Mucosa of descending colon (tissue), 3 donors: ENCODE measurements around the gene LILRB3. TPM values are rescaled to one million over a fixed set of nuclear protein-coding genes. Genes with fewer than 3 reads are reported as not detected.
A peak's percentile ranks its signal among the peaks of the same experiment; 100 is the strongest.
"Not testable (repeated sequence)": the region's sequence is repeated elsewhere in the genome, so short reads cannot be mapped to it uniquely, and the experiment has no call there.

Source experiments
- ATAC-seq: fragments of 200-7000 bp; cut with Tn5 transposase; one replicate; pipeline ENCODE4 v1.9.1; 2020; ENCODE audit warnings: mild to moderate bottlenecking, moderate library complexity
- DNase-seq, 3 donors: peaks; one replicate each; pipeline ENCODE4 v3.0.0-alpha.2; 2020
- H3K36me3 ChIP-seq: fragments of 200-600 bp; one replicate; pipeline ENCODE4 v1.8.0; 2021; ENCODE audit warnings: low read depth, mild to moderate bottlenecking
- H3K4me1 ChIP-seq: fragments of 200-600 bp; one replicate; pipeline ENCODE4 v1.8.0; 2021; ENCODE audit warnings: low read depth, mild to moderate bottlenecking
- H3K4me3 ChIP-seq: fragments of 200-600 bp; one replicate; pipeline ENCODE4 v1.8.0; 2021; ENCODE audit warnings: mild to moderate bottlenecking
- H3K9me3 ChIP-seq: fragments of 200-600 bp; one replicate; pipeline ENCODE4 v1.8.0; 2021; ENCODE audit warnings: mild to moderate bottlenecking
- intact Hi-C, 2 donors: fragments of 100-400 bp; cut with DNase I in 1 of 2; cut with micrococcal nuclease in 1 of 2; formaldehyde crosslinking; loops; one replicate each; pipeline versions ENCODE4 v1.11.0 to v1.11.1; 2022; cut with DNase I, micrococcal nuclease
- total RNA-seq, 3 donors: library from RNA; stranded (reverse); fragmentation: NEBNext Ultra II Directional in 2 of 3; extraction: Animal tissue kit (Norgen Biotek cat#: 25700) in 2 of 3; gene quantifications; one replicate each; pipeline versions ENCODE4 v1.2.1 to v1.2.4, GENCODE V29; 2021 to 2023
- TF ChIP-seq, protein P1 (sequence below): fragments of 200-600 bp; IDR thresholded peaks from one replicate; pipeline ENCODE4 v1.8.0; 2022; ENCODE audit warnings: antibody characterized with exemption, mild to moderate bottlenecking
- donor health status: DM: no; HTN: no; CAD: no; lungs with moderate emphysema.
- donor health status: DM: no; HTN: no; CAD: no.
- donor health status: DM: no; HTN: yes; CAD: no.

The LILRB3 gene
- total RNA-seq, 3 donors from 2014 or later: 0.67 to 7.7 (median 4.3) TPM

DNA sequence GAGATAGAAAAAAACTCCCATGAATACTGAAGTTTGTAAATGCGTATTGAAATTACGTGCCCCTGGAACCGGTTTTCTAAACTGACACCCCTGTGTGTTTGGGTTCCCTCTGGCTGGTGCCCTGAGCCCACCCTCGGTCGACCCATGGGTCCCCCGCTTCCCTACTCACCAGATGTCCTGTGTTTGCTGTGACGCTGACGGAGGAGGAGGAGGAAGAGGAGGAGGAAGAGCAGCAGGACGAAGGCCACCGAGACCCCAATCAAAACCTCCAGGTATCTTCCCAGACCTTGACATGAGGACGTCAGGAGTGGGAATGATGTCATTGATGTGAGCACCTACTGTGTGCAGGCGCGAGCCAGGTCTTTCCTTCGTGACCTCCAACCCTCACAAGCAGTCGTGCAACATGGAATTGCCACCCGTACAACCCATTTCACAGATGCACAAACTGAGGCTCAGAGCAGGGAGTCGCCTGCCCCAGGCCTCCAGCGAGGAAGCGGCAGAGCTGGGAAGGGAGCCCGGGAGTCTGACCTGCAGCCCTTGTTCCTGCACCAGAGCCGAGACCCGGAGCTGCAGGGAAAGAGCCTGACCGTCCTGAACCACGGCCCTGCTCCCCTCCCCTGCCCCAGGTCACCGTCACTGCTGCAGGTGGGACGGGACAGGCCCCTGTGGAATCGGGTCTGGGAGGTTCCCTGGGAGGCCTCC, 3.7 kb downstream of the LILRB3 start:
- intact Hi-C loops: no loop called here
- H3K4me3 ChIP-seq: no peak overlapping the region

DNA sequence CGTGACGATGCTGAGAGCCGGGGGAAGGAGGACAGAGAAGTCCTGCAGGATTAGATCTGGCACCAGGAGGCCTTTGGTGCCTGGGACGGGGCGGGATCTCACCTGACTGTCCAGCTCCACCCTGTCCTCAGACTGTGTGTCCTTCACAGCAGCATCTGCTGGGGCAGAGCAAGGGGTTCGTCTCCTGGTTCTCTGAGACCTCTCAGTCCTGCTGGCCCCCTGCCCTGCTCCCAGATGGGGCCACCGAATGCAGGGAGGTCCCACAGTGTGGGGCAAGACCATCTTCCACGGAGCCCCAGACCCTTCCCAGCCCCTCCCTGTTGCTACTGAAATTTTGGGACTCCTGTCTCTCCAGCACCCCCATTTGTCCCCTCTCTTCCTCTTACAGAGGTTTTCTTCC, 4.5 kb downstream of the LILRB3 start:
- ATAC-seq: no peak
- Histone ChIP-seq H3K9me3 (no peaks in the 10 kb centered on the region), H3K36me3 (no peaks in the 10 kb centered on the region), H3K4me1 (no peaks in the 10 kb centered on the region), H3K4me3 (no peak overlapping the region)
- DNase-seq: no peak
- intact Hi-C loops: no loop called here
- TF ChIP-seq, protein P1, sequence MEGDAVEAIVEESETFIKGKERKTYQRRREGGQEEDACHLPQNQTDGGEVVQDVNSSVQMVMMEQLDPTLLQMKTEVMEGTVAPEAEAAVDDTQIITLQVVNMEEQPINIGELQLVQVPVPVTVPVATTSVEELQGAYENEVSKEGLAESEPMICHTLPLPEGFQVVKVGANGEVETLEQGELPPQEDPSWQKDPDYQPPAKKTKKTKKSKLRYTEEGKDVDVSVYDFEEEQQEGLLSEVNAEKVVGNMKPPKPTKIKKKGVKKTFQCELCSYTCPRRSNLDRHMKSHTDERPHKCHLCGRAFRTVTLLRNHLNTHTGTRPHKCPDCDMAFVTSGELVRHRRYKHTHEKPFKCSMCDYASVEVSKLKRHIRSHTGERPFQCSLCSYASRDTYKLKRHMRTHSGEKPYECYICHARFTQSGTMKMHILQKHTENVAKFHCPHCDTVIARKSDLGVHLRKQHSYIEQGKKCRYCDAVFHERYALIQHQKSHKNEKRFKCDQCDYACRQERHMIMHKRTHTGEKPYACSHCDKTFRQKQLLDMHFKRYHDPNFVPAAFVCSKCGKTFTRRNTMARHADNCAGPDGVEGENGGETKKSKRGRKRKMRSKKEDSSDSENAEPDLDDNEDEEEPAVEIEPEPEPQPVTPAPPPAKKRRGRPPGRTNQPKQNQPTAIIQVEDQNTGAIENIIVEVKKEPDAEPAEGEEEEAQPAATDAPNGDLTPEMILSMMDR: no peak

More for the DNA sequence above, 3.7 kb downstream of the LILRB3 start:
- TF ChIP-seq, protein P1: no peak
- no peaks in the 10 kb centered on the region for H3K9me3 ChIP-seq
- H3K4me1 ChIP-seq: no peaks in the 10 kb centered on the region
- no peaks in the 10 kb centered on the region for H3K36me3 ChIP-seq
- DNase-seq: no peak
- ATAC-seq: no peak

GRCh38 chr19:54217517-54218247, 5.1 kb downstream of the LILRB3 start:
- DNase-seq, ATAC-seq, intact Hi-C loops, H3K4me3 ChIP-seq, H3K36me3 ChIP-seq, H3K4me1 ChIP-seq, H3K9me3 ChIP-seq: not testable (repeated sequence)

- no peaks in the 10 kb centered on the region for H3K4me1 ChIP-seq
- no peak overlapping the region for H3K4me3 ChIP-seq
- H3K36me3 ChIP-seq: no peaks in the 10 kb centered on the region
- ATAC-seq: no peak
- intact Hi-C loops: no loop called here
- TF ChIP-seq, protein P1: no peak
- DNase-seq: no peak
- no peaks in the 10 kb centered on the region for H3K9me3 ChIP-seq
Measured at GRCh38 chr19:54216869-54217268, 5.9 kb downstream of the LILRB3 start.

- DNase-seq, ATAC-seq, H3K36me3 ChIP-seq, intact Hi-C loops, H3K9me3 ChIP-seq, H3K4me3 ChIP-seq: not testable (repeated sequence)
- peaks cover 18% of the 10 kb centered on the region for H3K4me1 ChIP-seq
Measured at GRCh38 chr19:54214734-54215133, 8.1 kb downstream of the LILRB3 start.

DNA sequence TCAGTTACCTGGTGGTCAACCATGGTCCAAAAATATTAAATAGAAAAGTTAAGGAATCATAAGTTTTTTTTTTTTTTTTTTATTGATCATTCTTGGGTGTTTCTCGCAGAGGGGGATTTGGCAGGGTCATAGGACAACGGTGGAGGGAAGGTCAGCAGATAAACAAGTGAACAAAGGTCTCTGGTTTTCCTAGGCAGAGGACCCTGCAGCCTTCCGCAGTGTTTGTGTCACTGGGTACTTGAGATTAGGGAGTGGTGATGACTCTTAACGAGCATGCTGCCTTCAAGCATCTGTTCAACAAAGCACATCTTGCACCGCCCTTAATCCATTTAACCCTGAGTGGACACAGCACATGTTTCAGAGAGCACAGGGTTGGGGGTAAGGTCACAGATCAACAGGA, 8.6 kb downstream of the LILRB3 start:
- H3K9me3 ChIP-seq, H3K4me3 ChIP-seq, intact Hi-C loops, H3K36me3 ChIP-seq, ATAC-seq, DNase-seq: not testable (repeated sequence)
- peaks cover 23% of the 10 kb centered on the region for H3K4me1 ChIP-seq

GRCh38 chr19:54211235-54211634, 11.6 kb downstream of the LILRB3 start:
- intact Hi-C loops: no loop called here
- TF ChIP-seq, protein P1: no peak
- H3K4me1 ChIP-seq: peaks cover 47% of the 10 kb centered on the region
- H3K36me3 ChIP-seq: peaks cover 7% of the 10 kb centered on the region
- no peaks in the 10 kb centered on the region for H3K9me3 ChIP-seq
- no peak overlapping the region for H3K4me3 ChIP-seq
- ATAC-seq (no peak), DNase-seq (peak in 1 of 3 donors; percentile 41)
